HepG2 (cell line): ENCODE data around the gene CCL13. TPM values are rescaled to one million over a fixed set of nuclear protein-coding genes. Genes with fewer than 3 reads are reported as not detected.

Experiments used
- ATAC-seq: fragments of 200-7000 bp; cut with Tn5 transposase; 3 replicates; pipeline ENCODE4 v1.9.1; 2020; ENCODE audit warnings: mild to moderate bottlenecking, moderate library complexity
- BruUV-seq: library from RNA; stranded (reverse); fragments of 400-500 nt; replicated peaks from 2 replicates; lab custom pipeline; 2021; lab: Mats Ljungman, UMichigan
- CTCF ChIA-PET: fragments of 300-600 bp; formaldehyde crosslinking; extraction: SDS; loops from one replicate; lab custom pipeline; 2021; ENCODE audit warnings: low total read pairs, inconsistent platforms, low intra/inter-chr PET ratio; lab: Yijun Ruan, JAX
- POLR2A ChIA-PET: fragments of 350-600 bp; sonication (Branson Sonifier 250); formaldehyde crosslinking; loops from one replicate; lab custom pipeline; 2020; ENCODE audit warnings: antibody characterized with exemption, inconsistent platforms; lab: Yijun Ruan, JAX
- DNase-seq: peaks from one replicate; pipeline ENCODE4 v3.0.0-alpha.2; 2015; ENCODE audit warnings: low spot score
- FAIRE-seq: peaks from 3 replicates; lab custom pipeline; 2011; peaks lifted over from hg19 to GRCh38; lab: Jason Lieb, UNC
- H2AFZ ChIP-seq: one replicate; pipeline ENCODE4 v1.6.1; 2011; ENCODE audit warnings: low read length, inconsistent platforms
- H3K27ac ChIP-seq: fragments of 300-600 bp; 3 replicates; pipeline ENCODE4 v1.8.0; 2011; ENCODE audit warnings: mixed run types, mild to moderate bottlenecking, mixed read lengths, low read length, inconsistent platforms; ENCODE audit not compliant: insufficient read depth; ENCODE audit errors: extremely low read length
- H3K27me3 ChIP-seq, 2 experiments: fragments of 200-600 bp in 1 of 2; 2 replicates in 1 of 2; 3 replicates in 1 of 2; pipeline versions ENCODE4 v1.6.0 to v1.8.0; 2011; ENCODE audit warnings: low read length in 2 of 2, mild to moderate bottlenecking in 2 of 2, moderate library complexity in 2 of 2, inconsistent platforms in 1 of 2; ENCODE audit not compliant: insufficient read depth in 2 of 2, control insufficient read depth in 1 of 2
- H3K36me3 ChIP-seq, 2 experiments: fragments of 200-600 bp in 1 of 2; replicated peaks in 1 of 2; 2 replicates in 1 of 2; 3 replicates in 1 of 2; pipeline versions ENCODE4 v1.5.1 to v1.8.0; 2011; ENCODE audit warnings: low read length in 2 of 2, inconsistent platforms in 1 of 2; ENCODE audit not compliant: insufficient read depth in 2 of 2, control insufficient read depth in 1 of 2
- H3K4me1 ChIP-seq: 2 replicates; pipeline ENCODE4 v1.5.1; 2012; ENCODE audit warnings: low read length, inconsistent platforms; ENCODE audit not compliant: insufficient read depth
- H3K4me2 ChIP-seq: 2 replicates; pipeline ENCODE4 v1.6.0; 2011; ENCODE audit warnings: low read depth, low read length, inconsistent platforms
- H3K4me3 ChIP-seq, 3 experiments: fragments of 200-600 bp in 1 of 3; sonication (generic), shearing (Covaris generic) in 1 of 3; replicated peaks in 1 of 3; 2 replicates each; pipeline ENCODE4 v1.5.1; 2011 to 2016; ENCODE audit warnings: low read length in 3 of 3, inconsistent platforms in 2 of 3, low read depth in 2 of 3, mild to moderate bottlenecking in 2 of 3, control low read depth in 1 of 3, mixed read lengths in 1 of 3; ENCODE audit not compliant: insufficient read depth in 1 of 3
- H3K79me2 ChIP-seq: one replicate; pipeline ENCODE4 v1.6.1; 2011; ENCODE audit warnings: low read length, inconsistent platforms; ENCODE audit not compliant: insufficient read depth
- H3K9ac ChIP-seq: 2 replicates; pipeline ENCODE4 v1.6.0; 2011; ENCODE audit warnings: mild to moderate bottlenecking, low read depth, low read length, inconsistent platforms; ENCODE audit not compliant: insufficient read depth
- H3K9me3 ChIP-seq: 2 replicates; pipeline ENCODE4 v1.5.1; 2012; ENCODE audit warnings: mild to moderate bottlenecking, low read length
- H4K20me1 ChIP-seq: 2 replicates; pipeline ENCODE4 v1.6.0; 2011; ENCODE audit warnings: inconsistent platforms, mild to moderate bottlenecking, low read length, moderate library complexity; ENCODE audit not compliant: insufficient read depth
- FOXK1 ChIP-seq: sonication (generic); formaldehyde crosslinking; IDR thresholded peaks from 2 replicates; pipeline ENCODE4 v1.4.0; 2020; ENCODE audit warnings: low read depth, missing genetic modification reagents, borderline replicate concordance
- MXI1 ChIP-seq: IDR thresholded peaks from 3 replicates; pipeline ENCODE4 v1.6.1; 2012; ENCODE audit warnings: low read depth, low read length, inconsistent platforms, borderline replicate concordance
- PCBP2 ChIP-seq: fragments of 200-400 bp; formaldehyde crosslinking; optimal IDR thresholded peaks from 2 replicates; pipeline ENCODE3; 2018; ENCODE audit warnings: low read length, low read depth; ENCODE audit not compliant: poor library complexity, severe bottlenecking
- RARG ChIP-seq: sonication (generic); formaldehyde crosslinking; IDR thresholded peaks from 2 replicates; pipeline ENCODE4 v1.4.0; 2020; ENCODE audit warnings: low read depth, mild to moderate bottlenecking, missing genetic modification reagents
- SP1 ChIP-seq, 2 experiments: fragments of 450-650 bp in 1 of 2; sonication (generic) in 1 of 2; formaldehyde crosslinking in 1 of 2; IDR thresholded peaks; 2 replicates each; pipeline versions ENCODE4 v1.4.0 to v1.6.1; 2016 to 2020; ENCODE audit warnings: missing genetic modification reagents in 1 of 2
- ZBTB42 ChIP-seq: sonication (generic); formaldehyde crosslinking; IDR thresholded peaks from 2 replicates; pipeline ENCODE4 v1.5.0; 2020; ENCODE audit warnings: mild to moderate bottlenecking, missing genetic modification reagents
- ZNF709 ChIP-seq: sonication (generic); formaldehyde crosslinking; IDR thresholded peaks from 2 replicates; pipeline ENCODE4 v1.5.0; 2020; ENCODE audit warnings: mild to moderate bottlenecking, missing genetic modification reagents
- ZNF75D ChIP-seq: sonication (generic); formaldehyde crosslinking; IDR thresholded peaks from 2 replicates; pipeline ENCODE4 v1.8.1; 2023; ENCODE audit warnings: missing genetic modification reagents, mild to moderate bottlenecking, borderline replicate concordance
- WGBS: methylation state at CpG from one replicate; pipeline ENCODE4 v1.1.6; 2017; ENCODE audit warnings: low lambda C conversion rate; 5-methylcytosine and 5-hydroxymethylcytosine counted together
- in situ Hi-C: cut with HindIII; loops from 2 replicates; pipeline ENCODE4 v1.10.0; 2017; ENCODE audit warnings: low pct_unique_long_range_greater_than_20kb; ENCODE audit not compliant: extremely low pct_ligation_motif_present
- intact Hi-C: fragments of 100-400 bp; cut with micrococcal nuclease; formaldehyde crosslinking; loops from one replicate; pipeline ENCODE4 v1.10.0; 2022; ENCODE audit not compliant: unreplicated experiment
- polyA plus RNA-seq, 8 experiments: library from polyadenylated mRNA; depleted of rRNA in 3 of 8; stranded (reverse) in 7 of 8; unstranded in 1 of 8; fragments of >200 nt; fragmentation: Illumina TruSeq in 4 of 8; extraction: Trizol in 4 of 8; gene quantifications; 2 replicates each; pipeline versions ENCODE4 v1.2.1 to v1.2.3, GENCODE V29; 2011 to 2016; ENCODE audit warnings: low read depth in 4 of 8, missing spikeins in 1 of 8, mixed read lengths in 1 of 8; ENCODE audit not compliant: insufficient read depth in 1 of 8
- total RNA-seq, 5 experiments: library from RNA; depleted of rRNA; stranded (reverse); fragments of >200 nt; fragmentation: Illumina TruSeq; extraction: Trizol; gene quantifications; 2 replicates each; pipeline ENCODE4 v1.2.3, GENCODE V29; 2016; ENCODE audit warnings: low read depth in 1 of 5
- TF ChIP-seq, protein P1 (sequence below): sonication (generic); formaldehyde crosslinking; IDR thresholded peaks from 2 replicates; pipeline ENCODE4 v1.5.0; 2020; ENCODE audit warnings: mild to moderate bottlenecking, missing genetic modification reagents, borderline replicate concordance
- TF ChIP-seq, protein P2 (sequence below): sonication (generic); formaldehyde crosslinking; IDR thresholded peaks from 2 replicates; pipeline ENCODE4 v1.4.0; 2020; ENCODE audit warnings: mild to moderate bottlenecking, missing genetic modification reagents
- TF ChIP-seq, protein P3 (sequence below): sonication (generic); formaldehyde crosslinking; IDR thresholded peaks from 2 replicates; pipeline ENCODE4 v1.4.0; 2020; ENCODE audit warnings: missing genetic modification reagents

CCL13 gene
- total and polyA plus RNA-seq, 2 of the 13 experiments (the other 11 are each of a cell fraction or from before 2014, with no cell fraction given) = not detected

DNA sequence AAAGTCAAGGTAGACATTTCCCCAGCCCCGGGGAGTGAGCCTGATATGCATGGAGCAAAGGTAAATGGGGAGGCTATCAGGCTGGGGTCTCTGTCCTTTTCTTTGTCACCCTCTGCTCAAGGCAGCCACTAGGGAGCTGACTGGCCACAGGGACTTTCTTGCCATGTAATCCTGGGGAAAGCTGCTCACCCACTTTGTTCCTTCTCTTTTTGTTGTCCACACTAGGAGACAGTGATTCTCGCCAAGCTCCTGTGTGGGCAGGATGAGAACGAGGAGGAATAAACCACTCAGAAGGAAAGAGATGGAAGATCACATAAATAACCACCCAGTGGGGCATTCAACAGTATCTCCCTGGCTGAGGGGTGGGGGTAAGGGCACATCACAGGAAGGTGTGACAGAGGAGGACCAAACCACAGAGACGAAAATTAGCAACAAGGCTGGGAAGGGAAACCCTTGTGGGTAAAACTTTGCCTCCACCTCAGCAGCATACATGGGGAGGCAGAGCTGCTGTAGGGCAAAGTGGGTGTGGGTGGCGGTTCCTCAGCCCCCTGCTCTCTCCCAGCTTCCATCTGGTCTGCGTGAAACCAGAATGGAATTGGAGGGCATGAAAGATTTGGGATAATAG, 33.0 kb downstream of the CCL13 start:
- Histone ChIP-seq H3K27me3 (0 out of 5 replicates have a peak, but pooled peaks cover 0 to 4% of the 10 kb centered on the region in 2 experiments), H3K36me3 (no peaks in the 10 kb centered on the region), H3K9ac (no peak overlapping the region), H3K4me2 (no peak overlapping the region), H3K27ac (no peak overlapping the region), H2AFZ (no peak overlapping the region), H3K4me3 (no peak overlapping the region), H4K20me1 (no peaks in the 10 kb centered on the region), H3K79me2 (no peaks in the 10 kb centered on the region), H3K9me3 (no peaks in the 10 kb centered on the region), H3K4me1 (no peaks in the 10 kb centered on the region)
- in situ Hi-C loops = no loop called here
- FAIRE-seq (no peak), DNase-seq (no peak), ATAC-seq (no peak)
- ChIA-PET CTCF (no interaction called here), POLR2A (no interaction called here)
- TF ChIP-seq, protein P1, sequence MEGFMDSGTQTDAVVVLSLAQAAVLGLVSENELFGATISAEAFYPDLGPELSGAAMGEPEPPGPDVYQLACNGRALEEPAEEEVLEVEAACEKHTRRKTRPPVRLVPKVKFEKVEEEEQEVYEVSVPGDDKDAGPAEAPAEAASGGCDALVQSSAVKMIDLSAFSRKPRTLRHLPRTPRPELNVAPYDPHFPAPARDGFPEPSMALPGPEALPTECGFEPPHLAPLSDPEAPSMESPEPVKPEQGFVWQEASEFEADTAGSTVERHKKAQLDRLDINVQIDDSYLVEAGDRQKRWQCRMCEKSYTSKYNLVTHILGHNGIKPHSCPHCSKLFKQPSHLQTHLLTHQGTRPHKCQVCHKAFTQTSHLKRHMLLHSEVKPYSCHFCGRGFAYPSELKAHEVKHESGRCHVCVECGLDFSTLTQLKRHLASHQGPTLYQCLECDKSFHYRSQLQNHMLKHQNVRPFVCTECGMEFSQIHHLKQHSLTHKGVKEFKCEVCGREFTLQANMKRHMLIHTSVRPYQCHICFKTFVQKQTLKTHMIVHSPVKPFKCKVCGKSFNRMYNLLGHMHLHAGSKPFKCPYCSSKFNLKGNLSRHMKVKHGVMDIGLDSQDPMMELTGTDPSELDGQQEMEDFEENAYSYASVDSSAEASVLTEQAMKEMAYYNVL (CRISPR knock-in tag) = no peak
- TF ChIP-seq MXI1 = no peak
- intact Hi-C loops = no loop called here
- BruUV-seq = no TSS peak
- 9% methylated on average over 6 of the region's 6 CpGs for WGBS

DNA sequence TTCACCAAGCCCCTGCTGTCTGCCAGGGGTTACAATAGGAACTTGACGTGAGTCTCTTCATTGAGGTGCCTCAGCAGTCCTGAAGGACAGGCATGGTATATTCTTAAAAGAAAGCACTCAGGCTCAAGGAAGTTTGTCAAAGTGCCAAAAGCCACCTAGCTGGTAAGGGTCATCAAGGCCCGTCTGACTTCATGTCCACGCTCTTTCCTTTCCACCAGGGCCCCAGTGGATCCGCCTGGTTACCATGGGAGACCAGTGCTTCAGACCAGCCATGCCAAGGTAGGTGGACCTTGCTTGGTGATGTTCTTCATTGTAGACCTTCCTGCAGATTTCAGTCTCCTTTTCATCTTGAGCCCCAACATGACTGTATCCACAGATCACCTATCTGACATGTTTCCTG, 34.4 kb downstream of the CCL13 start:
- Histone ChIP-seq H3K27ac (no peak overlapping the region), H3K27me3 (0 out of 5 replicates have a peak, but pooled peaks cover 0 to 4% of the 10 kb centered on the region in 2 experiments), H2AFZ (no peak overlapping the region), H3K36me3 (no peaks in the 10 kb centered on the region), H3K9me3 (no peaks in the 10 kb centered on the region), H3K4me1 (no peaks in the 10 kb centered on the region), H3K9ac (no peak overlapping the region), H3K4me2 (no peak overlapping the region), H4K20me1 (no peaks in the 10 kb centered on the region), H3K4me3 (no peak overlapping the region), H3K79me2 (no peaks in the 10 kb centered on the region)
- no peak for FAIRE-seq
- no peak for ATAC-seq
- in situ Hi-C loops = no loop called here
- BruUV-seq = no TSS peak
- POLR2A ChIA-PET = no interaction called here
- 0% methylated on average over 1 of the region's 4 CpGs for WGBS
- intact Hi-C loops = no loop called here
- no peak for DNase-seq
- CTCF ChIA-PET = no interaction called here
- TF ChIP-seq ZNF709 (CRISPR knock-in tag) (no peak), SP1 (IDR thresholded peaks at IDR 0.05) (no peak), SP1 (CRISPR knock-in tag; IDR thresholded peaks at IDR 0.05) (no peak), FOXK1 (no peak), RARG (CRISPR knock-in tag) (no peak), ZNF75D (CRISPR knock-in tag) (no peak), PCBP2 (no peak), ZBTB42 (CRISPR knock-in tag) (no peak)
- TF ChIP-seq, protein P2, sequence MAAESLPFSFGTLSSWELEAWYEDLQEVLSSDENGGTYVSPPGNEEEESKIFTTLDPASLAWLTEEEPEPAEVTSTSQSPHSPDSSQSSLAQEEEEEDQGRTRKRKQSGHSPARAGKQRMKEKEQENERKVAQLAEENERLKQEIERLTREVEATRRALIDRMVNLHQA (CRISPR knock-in tag) = no peak
- TF ChIP-seq, protein P3, sequence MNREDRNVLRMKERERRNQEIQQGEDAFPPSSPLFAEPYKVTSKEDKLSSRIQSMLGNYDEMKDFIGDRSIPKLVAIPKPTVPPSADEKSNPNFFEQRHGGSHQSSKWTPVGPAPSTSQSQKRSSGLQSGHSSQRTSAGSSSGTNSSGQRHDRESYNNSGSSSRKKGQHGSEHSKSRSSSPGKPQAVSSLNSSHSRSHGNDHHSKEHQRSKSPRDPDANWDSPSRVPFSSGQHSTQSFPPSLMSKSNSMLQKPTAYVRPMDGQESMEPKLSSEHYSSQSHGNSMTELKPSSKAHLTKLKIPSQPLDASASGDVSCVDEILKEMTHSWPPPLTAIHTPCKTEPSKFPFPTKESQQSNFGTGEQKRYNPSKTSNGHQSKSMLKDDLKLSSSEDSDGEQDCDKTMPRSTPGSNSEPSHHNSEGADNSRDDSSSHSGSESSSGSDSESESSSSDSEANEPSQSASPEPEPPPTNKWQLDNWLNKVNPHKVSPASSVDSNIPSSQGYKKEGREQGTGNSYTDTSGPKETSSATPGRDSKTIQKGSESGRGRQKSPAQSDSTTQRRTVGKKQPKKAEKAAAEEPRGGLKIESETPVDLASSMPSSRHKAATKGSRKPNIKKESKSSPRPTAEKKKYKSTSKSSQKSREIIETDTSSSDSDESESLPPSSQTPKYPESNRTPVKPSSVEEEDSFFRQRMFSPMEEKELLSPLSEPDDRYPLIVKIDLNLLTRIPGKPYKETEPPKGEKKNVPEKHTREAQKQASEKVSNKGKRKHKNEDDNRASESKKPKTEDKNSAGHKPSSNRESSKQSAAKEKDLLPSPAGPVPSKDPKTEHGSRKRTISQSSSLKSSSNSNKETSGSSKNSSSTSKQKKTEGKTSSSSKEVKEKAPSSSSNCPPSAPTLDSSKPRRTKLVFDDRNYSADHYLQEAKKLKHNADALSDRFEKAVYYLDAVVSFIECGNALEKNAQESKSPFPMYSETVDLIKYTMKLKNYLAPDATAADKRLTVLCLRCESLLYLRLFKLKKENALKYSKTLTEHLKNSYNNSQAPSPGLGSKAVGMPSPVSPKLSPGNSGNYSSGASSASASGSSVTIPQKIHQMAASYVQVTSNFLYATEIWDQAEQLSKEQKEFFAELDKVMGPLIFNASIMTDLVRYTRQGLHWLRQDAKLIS (CRISPR knock-in tag) = no peak
